HCT116 (cell line): Measurements from ENCODE around the gene PAX2.

Experiments
- POLR2A ChIP-seq: IDR thresholded peaks from 2 replicates; pipeline ENCODE4 v1.7.0; 2011; ENCODE audit warnings: borderline replicate concordance; ENCODE audit not compliant: insufficient read depth, insufficient read length; ENCODE audit errors: extremely low read depth
- POLR2AphosphoS5 ChIP-seq: IDR thresholded peaks from 2 replicates; pipeline ENCODE4 v1.6.1; 2011; ENCODE audit warnings: mild to moderate bottlenecking, low read depth, low read length, moderate library complexity

DNA sequence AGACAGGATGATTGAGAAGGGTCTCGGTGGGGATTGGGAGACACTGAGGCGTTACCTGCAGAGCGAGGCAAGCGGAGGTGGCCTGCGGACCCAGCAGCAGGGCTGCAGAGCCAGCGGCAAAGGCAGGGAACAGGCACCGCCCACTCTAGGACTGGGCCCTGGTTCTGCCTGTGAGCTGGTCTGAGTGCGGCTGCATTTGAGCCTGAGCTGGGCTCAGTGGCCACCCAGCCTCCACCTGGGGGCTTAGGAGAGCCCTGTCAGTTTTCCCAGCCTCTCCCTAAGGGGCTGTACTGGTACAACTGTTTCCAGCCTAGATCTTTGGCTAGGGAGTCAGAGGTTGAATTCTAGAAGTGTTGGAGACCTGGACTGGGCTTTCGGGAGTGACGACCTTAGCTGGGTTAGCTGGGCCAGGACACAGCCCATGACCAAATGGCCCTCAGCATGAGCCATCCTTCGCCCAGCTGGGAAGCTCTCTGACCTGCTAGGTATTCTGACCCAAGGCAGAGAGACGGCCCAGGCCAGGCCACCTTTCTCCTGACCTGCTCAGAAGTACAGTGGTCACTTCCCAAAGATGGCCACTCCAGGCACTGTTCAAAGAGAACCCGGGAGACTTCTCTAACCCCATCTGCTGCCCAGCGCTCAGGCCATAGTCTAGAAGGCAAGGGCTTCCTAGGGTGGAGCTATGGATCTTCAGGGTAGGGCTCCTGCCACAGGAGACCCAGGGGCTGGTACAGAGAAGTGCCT lies 64.9 kb downstream of the PAX2 start:
- TF ChIP-seq POLR2A (no peak), POLR2AphosphoS5 (no peak)
